ENCODE results near the gene MOB1B.
"Not testable (repeated sequence)": the region's sequence is repeated elsewhere in the genome, so short reads cannot be mapped to it uniquely, and the experiment has no call there.

The MOB1B gene

GRCh38 chr4:70901984-70902576, at the start of gene MOB1B:
Gene MOB1B, plus strand, starts transcription at chr4:70902369. Its CDS starts 168 bp downstream, at chr4:70902537.
- DNase-seq (ENCODE audit: low read depth), result peak; percentile 80

GRCh38 chr4:70855464-70855863, 46.7 kb upstream of the MOB1B start:
- DNase-seq (ENCODE audit: low read depth), result no peak

GRCh38 chr4:70858454-70858853, 43.7 kb upstream of the MOB1B start:
- no peak for DNase-seq (ENCODE audit: low read depth)

- DNase-seq (ENCODE audit: low read depth), result no peak
Measured at GRCh38 chr4:70859066-70859465, 43.1 kb upstream of the MOB1B start.

- no peak for DNase-seq (ENCODE audit: low read depth)
Measured at GRCh38 chr4:70863099-70863790, 38.9 kb upstream of the MOB1B start.

- DNase-seq (ENCODE audit: low read depth), result no peak
Measured at GRCh38 chr4:70868778-70869177, 33.4 kb upstream of the MOB1B start.

- DNase-seq (ENCODE audit: low read depth), result no peak
Measured at GRCh38 chr4:70873216-70873615, 29.0 kb upstream of the MOB1B start.

- DNase-seq (ENCODE audit: low read depth), result no peak
Measured at GRCh38 chr4:70874268-70875156, 27.7 kb upstream of the MOB1B start.

- no peak for DNase-seq (ENCODE audit: low read depth)
Measured at GRCh38 chr4:70877556-70877955, 24.6 kb upstream of the MOB1B start.

- no peak for DNase-seq (ENCODE audit: low read depth)
Measured at GRCh38 chr4:70880739-70881138, 21.4 kb upstream of the MOB1B start.

- DNase-seq (ENCODE audit: low read depth), result no peak
Measured at GRCh38 chr4:70885174-70885573, 17.0 kb upstream of the MOB1B start.

GRCh38 chr4:70892086-70892769, 9.9 kb upstream of the MOB1B start:
- no peak for DNase-seq (ENCODE audit: low read depth)

GRCh38 chr4:70893790-70894189, 8.4 kb upstream of the MOB1B start:
- no peak for DNase-seq (ENCODE audit: low read depth)

- no peak for DNase-seq (ENCODE audit: low read depth)
Measured at GRCh38 chr4:70895405-70895804, 6.8 kb upstream of the MOB1B start.

GRCh38 chr4:70895811-70896491, 6.2 kb upstream of the MOB1B start:
- DNase-seq (ENCODE audit: low read depth), result no peak

- DNase-seq (ENCODE audit: low read depth), result not testable (repeated sequence)
Measured at GRCh38 chr4:70898581-70898980, 3.6 kb upstream of the MOB1B start.

- no peak for DNase-seq (ENCODE audit: low read depth)
Measured at GRCh38 chr4:70901607-70901983, 574 bp upstream of the MOB1B start.

GRCh38 chr4:70902577-70903290, 565 bp downstream of the MOB1B start:
- no peak for DNase-seq (ENCODE audit: low read depth)

GRCh38 chr4:70903291-70903603, 1.1 kb downstream of the MOB1B start:
- DNase-seq (ENCODE audit: low read depth), result no peak

GRCh38 chr4:70908993-70909556, 6.9 kb downstream of the MOB1B start:
- DNase-seq (ENCODE audit: low read depth), result no peak

GRCh38 chr4:70914000-70914399, 11.8 kb downstream of the MOB1B start:
- DNase-seq (ENCODE audit: low read depth), result no peak

Data from activated gamma-delta T cell treated with anti-CD3 and anti-CD28 coated beads, Interleukin-2, amount 50 U/mL, for 16 hours (primary cell).